Tibial nerve (tissue), 4 donors: Measurements from ENCODE around the gene TKTL1. TPM values are rescaled to one million over a fixed set of nuclear protein-coding genes. Genes with fewer than 3 reads are reported as not detected.

Source experiments
- DNase-seq, 2 donors: peaks; one replicate each; pipeline ENCODE4 v3.0.0-alpha.2; 2019; ENCODE audit warnings: low spot score in 2 of 2
- H3K27ac ChIP-seq, 4 donors: fragments of 200-600 bp; sonication (generic) in 3 of 4; one replicate each; pipeline ENCODE4 v1.5.1; 2017 to 2019; ENCODE audit warnings: mild to moderate bottlenecking in 1 of 4
- H3K27me3 ChIP-seq, 2 donors: fragments of 200-600 bp; sonication (generic) in 1 of 2; one replicate each; pipeline versions ENCODE4 v1.5.1 to v1.6.0; 2017 to 2019
- H3K36me3 ChIP-seq, 3 donors: fragments of 200-600 bp; sonication (generic); one replicate each; pipeline ENCODE4 v1.5.1; 2018 to 2019
- H3K4me1 ChIP-seq, 4 donors: fragments of 200-600 bp; sonication (generic) in 3 of 4; one replicate each; pipeline ENCODE4 v1.5.1; 2017 to 2019
- H3K4me3 ChIP-seq, 4 donors: fragments of 200-600 bp; sonication (generic) in 3 of 4; one replicate each; pipeline ENCODE4 v1.5.1; 2017 to 2019; ENCODE audit warnings: mild to moderate bottlenecking in 1 of 4, moderate library complexity in 1 of 4
- H3K9me3 ChIP-seq, 4 donors: fragments of 200-600 bp; sonication (generic) in 3 of 4; one replicate each; pipeline ENCODE4 v1.5.1; 2017 to 2019
- CTCF ChIP-seq, 5 experiments: fragments of 200-600 bp in 3 of 5; fragments of 450-650 bp in 2 of 5; sonication (generic) in 3 of 5; IDR thresholded peaks; one replicate each; pipeline ENCODE4 v1.5.1; 2016 to 2019; ENCODE audit warnings: antibody characterized with exemption in 5 of 5, mild to moderate bottlenecking in 3 of 5, moderate library complexity in 2 of 5
- EP300 ChIP-seq, 2 donors: sonication (generic); formaldehyde crosslinking; IDR thresholded peaks; one replicate each; pipeline ENCODE4 v1.6.1; 2017; ENCODE audit warnings: antibody characterized with exemption in 2 of 2, mild to moderate bottlenecking in 1 of 2
- POLR2A ChIP-seq, 2 donors: fragments of 450-650 bp; IDR thresholded peaks; one replicate each; pipeline ENCODE4 v1.6.1; 2017; ENCODE audit warnings: antibody characterized with exemption in 2 of 2, mild to moderate bottlenecking in 2 of 2, moderate library complexity in 2 of 2
- WGBS, 2 donors: methylation state at CpG; one replicate each; pipeline ENCODE4 v1.1.5; 2018; 5-methylcytosine and 5-hydroxymethylcytosine counted together
- total RNA-seq, 4 donors: library from RNA; depleted of rRNA; stranded (reverse); fragments of >200 nt; gene quantifications; one replicate each; pipeline ENCODE4 v1.1.0, GENCODE V29; 2016

Gene TKTL1
- total RNA-seq, 4 donors from 2014 or later = not detected

GRCh38 chrX:154323537-154323936, 27.9 kb downstream of the TKTL1 start:
- no peaks in the 10 kb centered on the region for H3K9me3 ChIP-seq
- no peaks in the 10 kb centered on the region for H3K36me3 ChIP-seq
- 65 to 76% methylated on average over 7 of the region's 7 CpGs for WGBS, 2 donors
- TF ChIP-seq POLR2A (IDR thresholded peaks at IDR 0.05) = no peak
- TF ChIP-seq EP300 (IDR thresholded peaks at IDR 0.05) = no peak
- TF ChIP-seq CTCF (IDR thresholded peaks at IDR 0.05) = no peak
- H3K27me3 ChIP-seq = peaks cover 0 to 4% of the 10 kb centered on the region in 2 donors
- no peak overlapping the region for H3K4me3 ChIP-seq
- no peak overlapping the region for H3K27ac ChIP-seq
- peaks cover 0 to 20% (median 0%) of the 10 kb centered on the region in 4 donors for H3K4me1 ChIP-seq
- DNase-seq = no peak

GRCh38 chrX:154325541-154325940, 29.9 kb downstream of the TKTL1 start:
- Histone ChIP-seq H3K27ac (no peak overlapping the region), H3K27me3 (peaks cover 0 to under 1% of the 10 kb centered on the region in 2 donors), H3K36me3 (no peaks in the 10 kb centered on the region), H3K9me3 (no peaks in the 10 kb centered on the region), H3K4me3 (no peak overlapping the region), H3K4me1 (peaks cover 0 to 20% (median 0%) of the 10 kb centered on the region in 4 donors)
- DNase-seq = no peak
- TF ChIP-seq CTCF (IDR thresholded peaks at IDR 0.05) (no peak), POLR2A (IDR thresholded peaks at IDR 0.05) (no peak), EP300 (IDR thresholded peaks at IDR 0.05) (no peak)
- WGBS, 2 donors = 53 to 66% methylated on average over 8 of the region's 8 CpGs

GRCh38 chrX:154327038-154327820, 31.6 kb downstream of the TKTL1 start:
- H3K36me3 ChIP-seq = no peaks in the 10 kb centered on the region
- TF ChIP-seq EP300 (IDR thresholded peaks at IDR 0.05) = no peak
- no peak for TF ChIP-seq POLR2A (IDR thresholded peaks at IDR 0.05)
- no peak for TF ChIP-seq CTCF (IDR thresholded peaks at IDR 0.05)
- peaks cover 0 to 20% (median 0%) of the 10 kb centered on the region in 4 donors for H3K4me1 ChIP-seq
- no peaks in the 10 kb centered on the region for H3K27me3 ChIP-seq
- 23 to 39% methylated on average over 10 to 11 of the region's 11 CpGs for WGBS, 2 donors
- DNase-seq = no peak
- no peaks in the 10 kb centered on the region for H3K9me3 ChIP-seq
- no peak overlapping the region for H3K27ac ChIP-seq
- no peak overlapping the region for H3K4me3 ChIP-seq

GRCh38 chrX:154328646-154329045, 33.1 kb downstream of the TKTL1 start:
- Histone ChIP-seq H3K27ac (no peak overlapping the region), H3K27me3 (no peaks in the 10 kb centered on the region), H3K4me3 (no peak overlapping the region), H3K36me3 (no peaks in the 10 kb centered on the region), H3K9me3 (no peaks in the 10 kb centered on the region), H3K4me1 (peaks cover 0 to 20% (median 0%) of the 10 kb centered on the region in 4 donors)
- DNase-seq = no peak
- TF ChIP-seq EP300 (IDR thresholded peaks at IDR 0.05) = no peak
- TF ChIP-seq POLR2A (IDR thresholded peaks at IDR 0.05) = no peak
- no peak for TF ChIP-seq CTCF (IDR thresholded peaks at IDR 0.05)
- WGBS, 2 donors = 89 to 100% methylated on average over 2 to 5 of the region's 5 CpGs

- 51 to 80% methylated on average over 8 to 10 of the region's 10 CpGs for WGBS, 2 donors
- DNase-seq = no peak
- H3K9me3 ChIP-seq = no peaks in the 10 kb centered on the region
- no peak overlapping the region for H3K4me3 ChIP-seq
- TF ChIP-seq CTCF (IDR thresholded peaks at IDR 0.05) = no peak
- no peak for TF ChIP-seq EP300 (IDR thresholded peaks at IDR 0.05)
- no peak for TF ChIP-seq POLR2A (IDR thresholded peaks at IDR 0.05)
- peaks cover 0 to 20% (median 0%) of the 10 kb centered on the region in 4 donors for H3K4me1 ChIP-seq
- H3K36me3 ChIP-seq = no peaks in the 10 kb centered on the region
- no peak overlapping the region for H3K27ac ChIP-seq
- no peaks in the 10 kb centered on the region for H3K27me3 ChIP-seq
These were observed 33.7 kb downstream of the TKTL1 start for GRCh38 chrX:154329294-154329693.
